Measurements from ENCODE around the gene DDHD1.

GRCh38 chr14:52987514-52987913, 165.6 kb downstream of the DDHD1 start:
- TF ChIP-seq POLR2AphosphoS5 (IDR thresholded peaks at IDR 0.05) (no peak), CTCF (IDR thresholded peaks at IDR 0.05 in 8 of 11, conservative IDR thresholded peaks at IDR 0.05 in 3 of 11) (no peak), POLR2A (IDR thresholded peaks at IDR 0.05) (no peak)
